ENCODE results near the gene COG5. TPM values are rescaled to one million over a fixed set of nuclear protein-coding genes. Genes with fewer than 3 reads are reported as not detected.

The COG5 gene
- total RNA-seq, 1 experiment from 2014 or later = 20.2 TPM

DNA sequence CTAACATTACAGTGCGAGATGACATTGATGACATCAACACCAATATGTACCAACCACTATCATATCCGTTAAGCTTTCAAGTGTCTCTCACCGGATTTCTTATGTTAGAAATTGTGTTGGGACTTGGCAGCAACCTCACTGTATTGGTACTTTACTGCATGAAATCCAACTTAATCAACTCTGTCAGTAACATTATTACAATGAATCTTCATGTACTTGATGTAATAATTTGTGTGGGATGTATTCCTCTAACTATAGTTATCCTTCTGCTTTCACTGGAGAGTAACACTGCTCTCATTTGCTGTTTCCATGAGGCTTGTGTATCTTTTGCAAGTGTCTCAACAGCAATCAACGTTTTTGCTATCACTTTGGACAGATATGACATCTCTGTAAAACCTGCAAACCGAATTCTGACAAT, 89.6 kb downstream of the COG5 start:
- Histone ChIP-seq H3K14ac (ENCODE audit: insufficient read depth, low read length) (no peak overlapping the region), H2BK15ac (ENCODE audit: low read depth, low read length) (no peak overlapping the region), H3K4me2 (ENCODE audit: insufficient read depth, insufficient read length, low read length) (no peak overlapping the region), H3K9ac (ENCODE audit: extremely low read depth, insufficient read length, low read length) (no peak overlapping the region), H3K9me3 (ENCODE audit: control insufficient read depth, low read depth, low read length) (no peaks in the 10 kb centered on the region), H2AK5ac (ENCODE audit: insufficient read length, low read length) (no peak overlapping the region), H2AFZ (ENCODE audit: low read length) (no peak overlapping the region), H2BK20ac (ENCODE audit: low read depth, low read length, poor library complexity, severe bottlenecking) (no peak overlapping the region), H3K27me3 (ENCODE audit: insufficient read depth, low read length) (no peaks in the 10 kb centered on the region), H3K56ac (ENCODE audit: insufficient read length, low read depth, low read length) (no peak overlapping the region), H3K18ac (ENCODE audit: insufficient read length, low read depth, low read length) (no peak overlapping the region), H4K8ac (replicated peaks; ENCODE audit: insufficient read length, low read depth, low read length) (no peak overlapping the region), H3K27ac (ENCODE audit: insufficient read length, low read depth, low read length) (no peak overlapping the region), H2BK120ac (ENCODE audit: low read depth, low read length, poor library complexity, severe bottlenecking) (no peak overlapping the region), H4K5ac (ENCODE audit: insufficient read length, low read depth, low read length) (no peak overlapping the region), H3K79me2 (ENCODE audit: insufficient read depth, low read length) (no peaks in the 10 kb centered on the region), H3K23me2 (ENCODE audit: insufficient read length, low read depth, low read length, poor library complexity, severe bottlenecking) (no peaks in the 10 kb centered on the region), H4K91ac (ENCODE audit: insufficient read length, low read depth, low read length) (no peak overlapping the region), H3T11ph (ENCODE audit: low read length) (no peak overlapping the region), H3K79me1 (ENCODE audit: insufficient read depth, low read depth, low read length, poor library complexity, severe bottlenecking) (no peaks in the 10 kb centered on the region), H3K4ac (ENCODE audit: low read depth, low read length) (no peak overlapping the region), H4K20me1 (ENCODE audit: control insufficient read depth, insufficient read depth, insufficient read length) (no peaks in the 10 kb centered on the region), H2BK5ac (ENCODE audit: insufficient read length, low read length) (no peak overlapping the region), H2BK12ac (ENCODE audit: insufficient read length, low read depth, low read length) (no peak overlapping the region), H3K4me1 (ENCODE audit: insufficient read depth, low read length) (no peaks in the 10 kb centered on the region), H3K23ac (ENCODE audit: insufficient read length, low read depth, low read length) (no peak overlapping the region)
- peaks cover 5 to 8% of the 10 kb centered on the region in 2 experiments for H3K4me1 Mint-ChIP-seq
- no peaks in the 10 kb centered on the region for H3K27me3 Mint-ChIP-seq (ENCODE audit: low read depth)
- TF ChIP-seq CTCF (conservative IDR thresholded peaks at IDR 0.05) = no peak
- H3K27ac Mint-ChIP-seq = peak overlapping the region in 1 of 3 experiments; percentile 57; a peak in 1 of 7 replicates
- WGBS (ENCODE audit: extremely low coverage, insufficient read length, low lambda C conversion rate) = no CpG with 5 or more reads among the region's 5 CpGs
- no peaks in the 10 kb centered on the region for H3K36me3 Mint-ChIP-seq (ENCODE audit: insufficient read depth in 1 of 3, low read depth in 3 of 3)
- no peak overlapping the region for H3K4me3 Mint-ChIP-seq
- DNase-seq = no peak
- no peaks in the 10 kb centered on the region for H3K9me3 Mint-ChIP-seq

Data from H9 (cell line).